ENCODE data around the gene MAP4K4.
"Not testable (repeated sequence)": the region's sequence is repeated elsewhere in the genome, so short reads cannot be mapped to it uniquely, and the experiment has no call there.

Gene MAP4K4

DNA sequence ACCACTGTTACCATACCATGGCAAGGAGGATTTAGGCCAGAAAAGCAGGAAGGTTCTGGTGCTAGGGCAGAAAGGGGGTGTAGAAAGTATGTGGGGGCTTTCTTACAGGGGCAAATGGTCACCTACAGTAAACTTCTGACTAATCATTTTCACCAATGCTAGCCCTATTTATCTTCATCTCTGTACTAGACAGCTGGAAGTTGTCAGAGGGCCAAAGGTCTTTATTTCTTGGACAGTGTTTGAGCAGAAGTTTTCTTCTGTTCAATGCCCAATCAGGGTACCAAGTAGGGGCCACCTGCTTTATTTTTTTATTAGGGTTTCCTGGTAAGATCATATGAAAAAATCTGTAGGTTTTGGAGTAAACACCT lies 37.6 kb downstream of the MAP4K4 start:
- no peak for DNase-seq
- in situ Hi-C loops (cut with HindIII; ENCODE audit: low pct_ligation_motif_present, low pct_unique_long_range_greater_than_20kb, low sequenced_read_pairs), result no loop called here

DNA sequence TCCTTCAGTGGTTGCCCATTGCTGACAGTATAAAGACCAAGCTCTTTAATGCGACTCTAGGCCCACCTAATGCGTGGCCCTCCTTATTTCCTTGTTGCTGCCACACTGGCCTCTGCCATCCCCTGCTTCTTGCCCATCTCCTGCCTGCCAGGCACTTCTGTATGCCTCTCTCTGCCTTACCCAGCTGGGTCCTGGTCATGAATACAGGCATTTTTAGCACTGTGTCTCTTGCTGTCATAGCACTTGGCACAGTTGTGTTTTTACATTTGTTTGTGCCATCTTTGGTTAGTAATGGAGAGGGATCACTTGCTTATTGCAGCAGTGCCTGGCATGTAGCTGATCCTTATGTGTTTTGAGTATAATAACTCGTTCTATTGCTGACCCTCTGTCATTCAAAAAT lies 38.7 kb downstream of the MAP4K4 start:
- DNase-seq, result no peak
- in situ Hi-C loops (cut with HindIII; ENCODE audit: low pct_ligation_motif_present, low pct_unique_long_range_greater_than_20kb, low sequenced_read_pairs), result no loop called here

DNA sequence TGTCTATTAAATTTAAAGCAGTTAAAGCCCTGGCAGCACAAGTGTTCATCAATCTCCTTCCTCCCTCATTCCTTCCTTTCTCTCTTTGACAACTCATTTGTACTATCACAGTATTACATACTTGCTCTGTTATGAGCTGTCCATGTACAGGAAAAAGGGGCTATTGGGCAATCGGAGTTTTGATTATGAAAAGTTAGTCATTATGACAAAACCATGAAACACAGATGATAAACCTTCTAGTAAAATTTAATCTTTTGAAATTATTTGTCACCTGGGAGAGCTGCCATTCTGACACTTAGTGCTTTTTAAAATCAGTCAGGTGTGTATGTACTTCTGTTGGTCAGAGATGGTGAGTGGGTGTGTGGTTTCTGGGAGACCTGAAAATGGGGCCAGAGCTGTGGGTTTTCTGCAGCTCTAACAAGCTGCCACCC lies 39.4 kb downstream of the MAP4K4 start:
- peak; percentile 11 for DNase-seq
- in situ Hi-C loops (cut with HindIII; ENCODE audit: low pct_ligation_motif_present, low pct_unique_long_range_greater_than_20kb, low sequenced_read_pairs), result no loop called here

DNA sequence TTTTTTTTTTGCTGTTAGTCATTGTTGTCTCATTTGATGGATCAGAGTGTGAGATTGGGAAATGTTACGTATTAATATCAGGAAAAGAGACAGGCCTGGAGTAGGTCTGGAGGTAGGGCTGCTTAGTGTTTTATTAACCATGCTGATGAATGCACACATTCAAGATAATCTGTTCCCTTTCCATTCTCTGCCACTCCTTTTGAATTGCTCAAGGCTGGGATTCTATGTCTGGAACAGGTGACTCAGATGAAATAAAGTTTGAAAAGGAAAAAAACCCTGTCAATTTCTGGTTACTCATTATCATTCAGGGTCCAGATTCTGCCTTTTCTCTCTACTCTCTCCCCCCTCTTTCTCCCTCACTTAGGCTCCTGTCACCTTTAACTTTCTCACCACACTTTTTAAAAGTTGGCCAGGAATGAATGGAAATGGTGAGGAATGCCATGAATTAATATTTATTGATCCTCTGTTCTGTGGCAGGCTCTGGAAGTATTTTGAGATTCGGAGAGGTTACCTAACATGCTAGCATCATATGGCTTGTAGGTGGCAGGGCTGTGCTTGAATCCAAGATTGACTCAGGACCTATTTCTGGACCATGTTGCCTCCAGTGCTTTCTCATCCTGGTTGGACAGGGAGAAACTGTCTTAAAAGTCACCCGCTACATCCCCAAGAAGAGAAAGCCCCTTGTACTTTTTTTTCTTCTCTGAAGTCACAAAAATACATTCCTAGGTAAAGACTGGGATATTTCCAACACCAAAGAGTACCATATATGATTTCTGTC lies 40.2 kb downstream of the MAP4K4 start:
- in situ Hi-C loops (cut with HindIII; ENCODE audit: low pct_ligation_motif_present, low pct_unique_long_range_greater_than_20kb, low sequenced_read_pairs), result no loop called here
- DNase-seq, result no peak

DNA sequence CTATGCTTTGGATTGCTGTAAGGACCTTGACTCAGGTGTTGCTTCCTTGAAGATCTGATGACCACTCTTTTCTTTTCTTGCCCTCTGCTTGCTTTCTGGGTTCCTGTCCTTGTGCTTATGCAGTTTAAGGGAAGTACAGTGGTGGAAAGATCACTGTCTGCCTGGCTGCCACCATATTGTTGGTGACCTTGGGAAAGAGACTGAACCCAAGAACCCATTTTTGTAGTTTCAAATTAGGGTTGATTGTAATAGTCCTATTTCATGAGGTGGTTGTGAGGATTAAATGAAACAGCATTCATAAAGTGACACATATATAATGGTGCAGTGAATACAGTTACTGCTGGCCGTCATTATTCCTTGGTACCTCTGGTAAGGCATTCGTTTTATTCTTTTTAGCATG lies 41.1 kb downstream of the MAP4K4 start:
- in situ Hi-C loops (cut with HindIII; ENCODE audit: low pct_ligation_motif_present, low pct_unique_long_range_greater_than_20kb, low sequenced_read_pairs), result no loop called here
- no peak for DNase-seq

DNA sequence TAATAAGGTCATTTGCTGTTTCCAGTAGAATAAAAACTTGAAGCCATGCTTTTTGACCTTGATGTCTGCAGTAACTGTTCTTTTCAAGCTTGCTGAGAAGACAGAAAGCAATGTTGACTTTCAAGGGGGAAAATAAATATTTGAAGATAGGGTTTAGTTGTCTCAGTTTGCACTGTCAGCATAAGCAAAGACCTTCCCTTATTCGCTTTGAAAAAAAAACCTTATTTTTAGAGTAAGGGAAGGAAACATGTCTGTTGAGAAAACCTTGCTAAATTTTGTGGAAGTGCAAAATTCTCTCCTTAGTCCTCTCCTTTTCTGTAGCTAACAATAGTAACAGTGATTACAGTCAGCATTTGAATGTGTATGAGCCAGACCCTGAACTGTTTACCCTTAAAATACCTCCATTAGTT lies 43.1 kb downstream of the MAP4K4 start:
- DNase-seq, result no peak
- in situ Hi-C loops (cut with HindIII; ENCODE audit: low pct_ligation_motif_present, low pct_unique_long_range_greater_than_20kb, low sequenced_read_pairs), result no loop called here

DNA sequence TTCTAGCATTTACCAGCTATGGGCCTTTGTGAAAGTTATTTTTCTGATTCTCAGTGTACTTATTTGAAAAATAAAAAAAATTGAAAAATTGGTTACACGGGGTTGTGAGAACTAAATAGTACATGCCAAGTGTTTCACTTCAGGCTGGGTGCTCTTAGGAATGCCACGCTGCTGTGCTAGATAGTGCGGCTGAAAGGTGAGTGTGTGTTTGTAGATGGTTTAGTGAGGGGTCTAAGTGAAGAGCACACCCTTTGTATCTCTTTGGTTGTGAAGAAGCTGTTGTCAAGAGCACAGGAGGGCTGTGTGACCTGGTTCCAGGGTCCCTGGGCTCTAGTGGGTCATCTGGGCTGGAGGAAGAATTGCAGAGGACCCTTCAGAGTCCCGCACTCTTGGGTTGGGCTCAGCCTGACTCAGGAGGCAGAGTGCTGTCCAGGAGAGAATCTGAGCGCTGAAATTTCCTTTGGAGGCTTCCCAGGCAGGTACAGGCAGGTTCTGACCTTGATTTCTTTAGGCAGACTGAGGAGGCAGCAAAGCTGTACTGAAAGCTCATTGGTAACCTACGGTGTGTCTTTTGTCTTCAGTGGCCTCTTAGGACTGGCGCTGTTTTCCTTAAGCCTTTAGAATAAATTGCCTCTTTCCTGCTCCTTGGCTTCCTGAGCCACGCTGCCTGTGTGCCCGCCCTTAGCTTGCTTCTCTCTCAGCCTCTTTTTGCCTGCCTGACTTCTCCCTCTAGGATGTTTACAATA lies 44.4 kb downstream of the MAP4K4 start:
- in situ Hi-C loops (cut with HindIII; ENCODE audit: low pct_ligation_motif_present, low pct_unique_long_range_greater_than_20kb, low sequenced_read_pairs), result no loop called here
- DNase-seq, result no peak

DNA sequence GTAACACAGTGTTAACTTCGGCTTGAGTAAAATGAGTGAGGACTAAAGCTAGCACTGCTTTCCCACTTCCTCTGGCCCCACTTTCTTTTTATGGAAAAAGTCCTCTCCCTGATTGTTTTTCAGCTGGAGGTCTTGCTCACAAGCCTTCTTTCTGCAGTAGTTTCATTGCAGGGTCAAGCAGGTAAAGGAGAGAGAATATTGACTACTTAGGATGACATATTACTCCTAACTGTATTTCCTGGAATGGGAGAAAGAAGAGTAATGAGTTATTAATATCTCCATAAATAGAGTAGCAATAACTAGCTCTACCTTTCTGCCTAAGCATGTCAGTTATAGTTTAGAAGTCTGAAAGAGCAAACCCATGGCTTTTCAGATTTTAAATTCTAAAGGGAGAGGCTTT lies 45.0 kb downstream of the MAP4K4 start:
- DNase-seq, result no peak
- in situ Hi-C loops (cut with HindIII; ENCODE audit: low pct_ligation_motif_present, low pct_unique_long_range_greater_than_20kb, low sequenced_read_pairs), result no loop called here

DNA sequence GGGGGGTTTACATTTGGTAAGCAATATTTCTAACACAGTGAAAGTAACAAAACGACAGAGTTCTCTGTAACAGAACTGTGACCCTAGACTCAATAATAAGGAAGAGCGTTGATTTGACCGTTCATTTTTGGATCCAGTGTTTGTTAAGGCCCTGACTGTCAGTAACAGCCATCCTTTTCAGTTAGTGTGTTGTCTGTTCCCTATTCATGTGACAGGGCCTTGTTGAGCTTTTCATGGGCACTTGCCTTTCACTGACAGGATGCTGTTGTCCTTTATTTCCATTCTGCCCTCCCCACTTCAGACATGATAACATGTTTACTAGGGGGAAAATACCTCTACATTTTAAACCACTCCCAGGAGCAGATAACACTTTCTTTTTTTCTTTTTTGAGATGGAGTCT lies 45.8 kb downstream of the MAP4K4 start:
- in situ Hi-C loops (cut with HindIII; ENCODE audit: low pct_ligation_motif_present, low pct_unique_long_range_greater_than_20kb, low sequenced_read_pairs), result no loop called here
- no peak for DNase-seq

DNA sequence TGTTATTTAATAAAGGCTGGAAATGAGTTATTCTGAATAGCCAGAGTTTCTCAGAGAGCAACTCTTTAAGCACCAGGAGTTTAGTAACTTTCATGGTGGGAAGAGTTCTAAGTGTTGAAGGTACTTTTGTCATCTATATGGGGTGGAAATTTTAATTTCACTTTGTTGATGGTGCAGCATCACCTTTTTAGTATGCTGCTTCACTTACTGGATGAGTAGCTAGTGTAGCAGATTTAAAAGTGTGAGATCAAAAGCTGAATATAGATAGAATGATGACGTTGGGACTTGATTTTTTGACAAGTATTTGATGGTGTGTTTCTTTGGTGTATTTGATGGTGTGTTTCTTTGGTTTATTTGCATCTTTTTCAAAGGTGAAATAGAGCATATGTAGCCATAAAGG lies 47.3 kb downstream of the MAP4K4 start:
- in situ Hi-C loops (cut with HindIII; ENCODE audit: low pct_ligation_motif_present, low pct_unique_long_range_greater_than_20kb, low sequenced_read_pairs), result no loop called here
- DNase-seq, result no peak

DNA sequence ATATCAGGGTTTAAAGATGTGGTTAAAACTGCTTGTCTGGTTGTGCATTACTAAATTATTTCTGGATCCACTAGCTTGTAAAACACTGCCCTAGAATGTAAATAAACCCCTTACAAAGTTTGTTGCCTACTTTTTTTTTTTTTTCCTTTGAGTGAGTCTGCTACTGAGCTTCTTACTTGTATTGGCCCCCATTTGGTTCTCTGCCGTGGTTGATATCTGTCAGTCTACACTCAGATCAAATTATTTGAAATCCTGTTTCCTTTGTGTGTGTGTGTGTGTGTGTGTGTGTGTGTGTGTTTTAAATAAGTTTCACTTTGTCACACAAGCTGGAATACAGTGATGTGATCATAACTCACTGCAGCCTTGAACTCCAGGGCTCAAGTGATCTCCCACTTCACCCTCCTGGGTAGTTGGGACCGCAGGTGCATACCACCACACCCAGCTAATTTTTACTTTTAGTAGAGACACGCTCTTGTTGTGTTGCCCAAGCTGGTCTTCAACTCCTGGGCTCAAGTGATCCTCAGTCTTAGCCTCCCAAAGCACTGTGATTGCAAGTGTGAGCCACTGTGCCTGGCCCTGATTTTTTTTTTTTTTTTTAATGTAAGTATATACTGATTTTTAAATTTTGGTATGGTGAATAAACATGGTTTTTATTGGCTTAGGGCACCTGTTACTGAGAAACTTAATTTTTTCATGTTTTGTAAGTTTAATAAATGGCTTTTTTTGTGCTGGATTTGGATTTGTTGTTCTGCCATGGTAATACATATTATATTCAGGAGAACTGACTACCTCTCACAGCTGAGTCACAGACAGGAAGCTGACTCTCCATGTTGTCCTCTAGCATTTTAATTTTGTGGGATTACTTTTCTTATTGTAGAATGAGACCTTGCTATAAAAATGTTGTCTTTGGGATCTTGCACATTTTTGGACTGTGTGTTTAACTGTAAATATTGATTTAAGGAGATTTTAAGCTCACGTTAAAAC lies 48.5 kb downstream of the MAP4K4 start:
- in situ Hi-C loops (cut with HindIII; ENCODE audit: low pct_ligation_motif_present, low pct_unique_long_range_greater_than_20kb, low sequenced_read_pairs), result no loop called here
- peak; percentile 44 for DNase-seq

DNA sequence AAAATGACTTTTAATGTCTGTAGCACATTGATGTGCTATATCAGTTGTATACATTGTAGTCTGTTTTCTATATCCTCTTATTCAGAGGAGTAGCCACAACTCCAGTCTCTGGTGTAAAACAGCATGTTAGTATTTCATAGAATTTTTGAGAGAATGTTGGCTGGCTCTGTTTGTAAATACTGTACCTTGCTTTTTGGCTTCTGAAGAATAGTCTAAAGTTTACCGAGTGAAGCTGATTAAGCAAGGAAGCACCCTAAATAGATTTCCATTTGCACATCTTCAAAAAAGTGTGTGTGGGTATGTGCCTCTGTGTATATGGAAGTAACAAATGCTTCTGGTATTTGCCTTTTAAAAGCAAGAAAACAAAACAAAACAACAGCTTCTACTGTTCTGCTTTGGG lies 50.5 kb downstream of the MAP4K4 start:
- in situ Hi-C loops (cut with HindIII; ENCODE audit: low pct_ligation_motif_present, low pct_unique_long_range_greater_than_20kb, low sequenced_read_pairs), result no loop called here
- DNase-seq, result no peak

DNA sequence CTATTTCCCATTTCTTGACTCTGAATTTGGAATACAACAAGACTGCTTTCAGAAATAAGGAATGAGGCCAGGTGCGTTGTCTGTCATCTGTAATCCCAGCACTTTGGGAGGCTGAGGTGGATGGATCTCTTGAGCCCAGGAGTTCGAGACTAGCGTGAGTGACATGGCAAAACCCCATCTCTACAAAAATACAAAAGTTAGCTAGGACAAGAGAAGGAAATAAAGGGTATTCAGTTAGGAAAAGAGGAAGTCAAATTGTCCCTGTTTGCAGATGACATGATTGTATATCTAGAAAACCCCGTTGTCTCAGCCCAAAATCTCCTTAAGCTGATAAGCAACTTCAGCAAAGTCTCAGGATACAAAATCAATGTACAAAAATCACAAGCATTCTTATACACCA lies 51.0 kb downstream of the MAP4K4 start:
- in situ Hi-C loops (cut with HindIII; ENCODE audit: low pct_ligation_motif_present, low pct_unique_long_range_greater_than_20kb, low sequenced_read_pairs); DNase-seq: not testable (repeated sequence)

DNA sequence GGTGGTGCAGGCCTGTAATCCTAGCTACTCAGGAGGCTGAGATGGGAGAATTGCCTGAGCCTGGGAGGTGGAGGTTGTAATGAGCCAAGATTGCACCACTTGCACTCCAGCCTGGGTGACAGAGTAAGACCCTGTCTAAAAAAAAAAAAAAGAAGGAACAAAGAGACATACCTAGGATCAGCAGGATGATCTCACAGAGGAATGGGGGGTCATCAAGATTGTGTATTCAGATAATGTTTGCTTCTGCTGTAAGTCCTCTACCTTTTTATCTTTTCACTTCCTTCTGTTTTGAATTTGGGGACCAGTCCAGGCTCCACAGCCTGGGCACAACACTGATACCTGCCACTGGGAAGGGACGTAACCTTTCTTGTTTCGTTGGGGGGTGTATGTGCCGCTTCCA lies 53.2 kb downstream of the MAP4K4 start:
- DNase-seq, result no peak
- in situ Hi-C loops (cut with HindIII; ENCODE audit: low pct_ligation_motif_present, low pct_unique_long_range_greater_than_20kb, low sequenced_read_pairs), result no loop called here

DNA sequence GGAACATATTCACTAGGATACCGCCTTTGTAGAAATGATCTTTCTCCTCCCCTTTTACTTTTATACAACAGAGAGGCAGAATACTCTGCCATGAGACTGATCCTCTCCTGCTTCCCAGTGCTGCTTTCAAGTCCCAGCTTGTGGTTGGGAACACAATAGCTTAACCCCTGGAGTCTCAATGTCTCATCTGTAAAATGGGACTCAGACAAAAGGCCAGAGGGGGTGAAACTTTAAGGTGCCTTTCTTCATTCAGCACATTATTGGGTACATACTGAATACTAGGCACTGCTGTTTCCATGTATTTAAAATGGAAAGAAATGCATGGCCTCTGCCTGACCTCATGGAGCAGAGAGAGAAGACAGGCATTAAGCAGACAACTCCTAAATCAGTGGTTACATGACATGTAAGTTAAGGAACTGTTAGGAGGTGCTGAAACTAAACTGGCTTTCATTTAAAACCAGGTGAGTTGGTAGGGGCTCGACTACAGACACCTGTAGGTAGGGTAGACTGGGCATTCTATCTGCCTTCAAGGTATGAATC lies 53.8 kb downstream of the MAP4K4 start:
- DNase-seq, result no peak
- in situ Hi-C loops (cut with HindIII; ENCODE audit: low pct_ligation_motif_present, low pct_unique_long_range_greater_than_20kb, low sequenced_read_pairs), result no loop called here

DNA sequence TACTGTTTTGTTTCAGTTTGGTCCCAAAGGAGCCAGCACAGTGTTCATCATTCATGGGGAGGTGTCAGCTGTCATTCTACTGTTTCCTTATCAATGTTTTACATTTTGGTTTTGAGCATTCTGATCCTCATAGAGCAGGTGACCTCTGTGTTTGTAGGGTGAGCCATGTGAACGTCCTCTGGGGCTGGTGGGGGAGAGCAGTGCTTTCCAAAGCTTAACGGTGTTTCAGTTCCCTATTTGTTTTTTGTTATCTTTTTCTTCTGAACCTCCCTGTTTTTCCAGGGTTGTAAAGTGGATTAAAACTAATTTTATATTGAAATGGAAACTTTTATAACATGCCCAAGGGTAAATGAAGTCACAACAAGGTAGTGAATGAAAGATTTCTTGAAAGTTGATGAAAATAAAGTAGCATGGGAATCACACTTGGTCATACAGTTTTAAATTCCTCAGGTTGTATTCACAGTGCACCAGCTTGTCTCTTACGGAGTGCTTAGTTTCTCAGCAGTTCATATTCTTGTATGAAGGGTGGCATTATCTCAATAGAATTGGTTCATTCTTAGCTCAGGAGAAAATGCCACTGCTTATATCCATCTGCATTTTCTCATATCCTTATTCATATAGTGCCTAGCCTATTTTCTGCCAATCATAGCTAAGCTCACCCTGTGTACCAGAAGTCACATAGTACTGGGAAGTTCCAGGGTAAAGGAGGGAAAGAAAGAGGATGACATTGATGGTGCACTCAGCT lies 54.5 kb downstream of the MAP4K4 start:
- no peak for DNase-seq
- in situ Hi-C loops (cut with HindIII; ENCODE audit: low pct_ligation_motif_present, low pct_unique_long_range_greater_than_20kb, low sequenced_read_pairs), result no loop called here

DNA sequence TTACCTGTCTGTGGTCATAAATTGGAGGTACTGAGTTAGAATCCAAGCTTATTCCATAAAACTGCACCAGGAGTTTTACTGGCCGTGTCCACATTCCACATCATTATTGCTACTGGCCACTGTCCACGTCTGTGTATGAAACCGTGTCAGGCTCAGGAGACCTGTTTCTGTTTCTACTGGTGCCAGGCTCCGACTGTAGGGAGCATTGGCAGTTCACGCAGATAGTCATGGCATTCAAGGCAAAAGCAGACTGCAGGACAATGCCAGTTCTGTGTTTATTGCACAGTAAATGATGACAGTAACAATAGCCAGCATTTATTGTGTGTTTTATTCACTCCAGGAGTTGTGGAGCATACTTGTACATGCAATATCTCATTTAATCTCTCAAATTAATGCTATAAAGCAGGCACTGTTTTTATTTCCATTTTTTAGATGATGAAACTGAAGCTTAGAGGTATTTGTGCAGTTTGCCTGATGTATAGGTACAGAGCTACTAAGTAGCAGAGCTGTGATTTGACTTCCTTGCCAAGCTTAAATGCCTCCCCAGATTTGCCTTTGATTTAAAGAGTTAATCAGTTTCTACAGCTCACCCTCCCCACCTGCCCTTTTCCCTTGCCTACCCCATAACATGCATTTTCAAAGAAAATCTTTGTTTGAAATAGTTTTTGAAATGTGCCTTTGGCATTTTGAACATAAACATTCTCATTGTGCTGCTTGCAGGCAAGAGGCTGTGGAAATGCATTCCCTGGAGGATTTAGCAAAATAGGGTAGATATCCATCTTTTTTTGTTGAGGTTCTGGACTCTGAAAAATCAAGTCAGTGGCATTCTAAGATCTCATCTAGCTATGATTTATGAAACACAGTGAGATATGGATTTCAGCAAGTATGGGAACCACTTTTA lies 55.5 kb downstream of the MAP4K4 start:
- in situ Hi-C loops (cut with HindIII; ENCODE audit: low pct_ligation_motif_present, low pct_unique_long_range_greater_than_20kb, low sequenced_read_pairs), result no loop called here
- no peak for DNase-seq

Measured in ACHN (cell line).